GM18951 (cell line): ENCODE measurements around the gene UBAC2.
"Not testable (repeated sequence)": the region's sequence is repeated elsewhere in the genome, so short reads cannot be mapped to it uniquely, and the experiment has no call there.

ENCODE experiments used
- POLR2A ChIP-seq: IDR thresholded peaks from 4 replicates; pipeline ENCODE4 v1.6.1; 2011; ENCODE audit warnings: mild to moderate bottlenecking; ENCODE audit not compliant: insufficient read length, insufficient read depth; ENCODE audit errors: extremely low read depth
- in situ Hi-C: fragments of 300-500 bp; cut with MboI; formaldehyde crosslinking; loops from one replicate; pipeline ENCODE4 v1.12.0; 2022; ENCODE audit warnings: low sequenced_read_pairs, mixed read lengths, inconsistent platforms; ENCODE audit not compliant: unreplicated experiment

UBAC2 gene

GRCh38 chr13:99226513-99226912 is 25.9 kb downstream of the UBAC2 start:
- no peak for TF ChIP-seq POLR2A
- in situ Hi-C loops = no loop called here

GRCh38 chr13:99227331-99227900 is 26.8 kb downstream of the UBAC2 start:
- in situ Hi-C loops = no loop called here
- no peak for TF ChIP-seq POLR2A

- no peak for TF ChIP-seq POLR2A
- in situ Hi-C loops = no loop called here
Measured at GRCh38 chr13:99227909-99228688, 27.4 kb downstream of the UBAC2 start.

GRCh38 chr13:99228737-99229691 is 28.4 kb downstream of the UBAC2 start:
- TF ChIP-seq POLR2A = no peak
- in situ Hi-C loops = no loop called here

- in situ Hi-C loops = not testable (repeated sequence)
Measured at GRCh38 chr13:99230588-99230987, 29.9 kb downstream of the UBAC2 start.

GRCh38 chr13:99230991-99231390 is 30.3 kb downstream of the UBAC2 start:
- in situ Hi-C loops = no loop called here
- TF ChIP-seq POLR2A = no peak

- no peak for TF ChIP-seq POLR2A
- in situ Hi-C loops = no loop called here
Measured at GRCh38 chr13:99231721-99232120, 31.1 kb downstream of the UBAC2 start.

- no peak for TF ChIP-seq POLR2A
Measured at GRCh38 chr13:99237981-99238662, 37.5 kb downstream of the UBAC2 start.

GRCh38 chr13:99246100-99246499 is 45.4 kb downstream of the UBAC2 start:
- in situ Hi-C loops = no loop called here
- TF ChIP-seq POLR2A = no peak

More at GRCh38 chr13:99237981-99238662, 37.5 kb downstream of the UBAC2 start:
- in situ Hi-C loops = no loop called here

GRCh38 chr13:99249178-99249577 is 48.5 kb downstream of the UBAC2 start:
- in situ Hi-C loops = not testable (repeated sequence)

GRCh38 chr13:99249606-99250005 is 49.0 kb downstream of the UBAC2 start:
- in situ Hi-C loops = loop anchor here (25.0 kb wide), 1 partner anchor 387 kb away; no protein-coding TSS in a partner anchor

GRCh38 chr13:99250982-99251825 is 50.5 kb downstream of the UBAC2 start:
- no peak for TF ChIP-seq POLR2A
- in situ Hi-C loops = loop anchor here (25.0 kb wide), 1 partner anchor 389 kb away; no protein-coding TSS in a partner anchor
